Measurements from ENCODE around the gene TADA2A. TPM values are rescaled to one million over a fixed set of nuclear protein-coding genes. Genes with fewer than 3 reads are reported as not detected.

TADA2A gene
- total and polyA plus RNA-seq, 2 of the 8 experiments (the other 6 are each of a cell fraction or from before 2014, with no cell fraction given): 8.4 to 18.5 TPM

GRCh38 chr17:37479025-37479424 is 72.3 kb downstream of the TADA2A start (continued):
- TF ChIP-seq CHD7 (IDR thresholded peaks at IDR 0.05; ENCODE audit: insufficient replicate concordance, low read length) (no peak), POLR2AphosphoS5 (IDR thresholded peaks at IDR 0.05; ENCODE audit: low read depth, low read length) (no peak), POLR2A (IDR thresholded peaks at IDR 0.05; ENCODE audit: control extremely low read depth in 1 of 2, low read depth in 2 of 2, low read length in 2 of 2) (no peak), CHD2 (IDR thresholded peaks at IDR 0.05; ENCODE audit: low read length) (no peak), SAP30 (IDR thresholded peaks at IDR 0.05; ENCODE audit: insufficient read depth, insufficient replicate concordance, low read length) (no peak), SUZ12 (IDR thresholded peaks at IDR 0.05; ENCODE audit: low read length) (no peak), RFX5 (IDR thresholded peaks at IDR 0.05; ENCODE audit: borderline replicate concordance, low read depth, low read length) (no peak), CREB1 (IDR thresholded peaks at IDR 0.05) (no peak), BACH1 (IDR thresholded peaks at IDR 0.05; ENCODE audit: low read length) (no peak), CHD1 (IDR thresholded peaks at IDR 0.05; ENCODE audit: low read depth, low read length) (no peak), MAX (IDR thresholded peaks at IDR 0.05) (no peak)
